Measurements from ENCODE around the gene PLXND1. TPM values are rescaled to one million over a fixed set of nuclear protein-coding genes. Genes with fewer than 3 reads are reported as not detected.

Gene PLXND1
- polyA plus RNA-seq, 1 donor from 2014 or later: 0.05 TPM

GRCh38 chr3:129604767-129605166, 1.7 kb downstream of the PLXND1 start:
- Histone ChIP-seq H3K9me3 (ENCODE audit: low read length) (no peaks in the 10 kb centered on the region), H3F3A (ENCODE audit: insufficient read depth, low read length, poor library complexity, severe bottlenecking) (no peaks in the 10 kb centered on the region), H3K9me2 (ENCODE audit: insufficient read depth, low read length) (no peaks in the 10 kb centered on the region), H3K36me3 (ENCODE audit: insufficient read depth, low read length) (no peaks in the 10 kb centered on the region), H3K27ac (ENCODE audit: low read length) (no peak overlapping the region), H3K9ac (ENCODE audit: low read length) (no peak overlapping the region), H4K20me1 (ENCODE audit: insufficient read depth) (no peaks in the 10 kb centered on the region), H3K4me2 (ENCODE audit: low read length) (no peak overlapping the region), H3K79me2 (replicated peaks; ENCODE audit: insufficient read depth, low read length) (no peaks in the 10 kb centered on the region), H3K4me3 (ENCODE audit: low read length) (no peak overlapping the region), H2AFZ (ENCODE audit: low read depth, low read length) (no peak overlapping the region), H3K27me3 (ENCODE audit: insufficient read depth, low read depth, low read length) (peaks cover 53% of the 10 kb centered on the region)
- TF ChIP-seq CTCF (IDR thresholded peaks at IDR 0.05; ENCODE audit: poor library complexity, severe bottlenecking) (no peak), EP300 (conservative IDR thresholded peaks at IDR 0.05; ENCODE audit: poor library complexity, severe bottlenecking) (no peak), POLR2AphosphoS5 (IDR thresholded peaks at IDR 0.05) (no peak), MXI1 (conservative IDR thresholded peaks at IDR 0.05; ENCODE audit: poor library complexity, severe bottlenecking) (no peak), TAF1 (IDR thresholded peaks at IDR 0.05; ENCODE audit: low read depth) (no peak)

GRCh38 chr3:129603991-129604749, 2.3 kb downstream of the PLXND1 start:
- Histone ChIP-seq H3K9ac (ENCODE audit: low read length) (no peak overlapping the region), H3K4me3 (ENCODE audit: low read length) (no peak overlapping the region), H3K79me2 (replicated peaks; ENCODE audit: insufficient read depth, low read length) (no peaks in the 10 kb centered on the region), H2AFZ (ENCODE audit: low read depth, low read length) (no peak overlapping the region), H3K27me3 (ENCODE audit: insufficient read depth, low read depth, low read length) (peaks cover 53% of the 10 kb centered on the region), H3F3A (ENCODE audit: insufficient read depth, low read length, poor library complexity, severe bottlenecking) (no peaks in the 10 kb centered on the region), H3K27ac (ENCODE audit: low read length) (no peak overlapping the region), H4K20me1 (ENCODE audit: insufficient read depth) (no peaks in the 10 kb centered on the region), H3K4me2 (ENCODE audit: low read length) (no peak overlapping the region), H3K36me3 (ENCODE audit: insufficient read depth, low read length) (no peaks in the 10 kb centered on the region), H3K9me2 (ENCODE audit: insufficient read depth, low read length) (no peaks in the 10 kb centered on the region), H3K9me3 (ENCODE audit: low read length) (no peaks in the 10 kb centered on the region)
- TF ChIP-seq RAD21 (conservative IDR thresholded peaks at IDR 0.05) (no peak), MXI1 (conservative IDR thresholded peaks at IDR 0.05; ENCODE audit: poor library complexity, severe bottlenecking) (no peak), CTCF (IDR thresholded peaks at IDR 0.05; ENCODE audit: poor library complexity, severe bottlenecking) (no peak), EZH2 (IDR thresholded peaks at IDR 0.05; ENCODE audit: borderline replicate concordance, insufficient read depth, low read length, poor library complexity, severe bottlenecking) (no peak), SMC3 (conservative IDR thresholded peaks at IDR 0.05; ENCODE audit: poor library complexity) (no peak), REST (IDR thresholded peaks at IDR 0.05; ENCODE audit: borderline replicate concordance) (no peak), EP300 (conservative IDR thresholded peaks at IDR 0.05; ENCODE audit: poor library complexity, severe bottlenecking) (no peak), TAF1 (IDR thresholded peaks at IDR 0.05; ENCODE audit: low read depth) (no peak), POLR2AphosphoS5 (IDR thresholded peaks at IDR 0.05) (no peak)
